Keratinocyte (primary cell): Measurements from ENCODE around the gene UCHL5.
"Not testable (repeated sequence)": the region's sequence is repeated elsewhere in the genome, so short reads cannot be mapped to it uniquely, and the experiment has no call there.

Experiments used
- CTCF ChIP-seq, 3 experiments: IDR thresholded peaks in 1 of 3; conservative IDR thresholded peaks in 1 of 3; optimal IDR thresholded peaks in 1 of 3; 2 replicates in 2 of 3; 3 replicates in 1 of 3; pipeline versions ENCODE3 to v1.5.1; 2011; ENCODE audit warnings: low read length in 3 of 3, mild to moderate bottlenecking in 3 of 3, moderate library complexity in 2 of 3, control low read depth in 1 of 3, inconsistent platforms in 1 of 3; ENCODE audit not compliant: insufficient read depth in 2 of 3; ENCODE audit errors: extremely low read depth in 1 of 3
- EZH2 ChIP-seq: IDR thresholded peaks from one replicate; pipeline ENCODE4 v1.6.1; 2012; ENCODE audit warnings: inconsistent platforms, mild to moderate bottlenecking, low read length, moderate library complexity

GRCh38 chr1:193032643-193033427 lies 26.3 kb downstream of the UCHL5 start:
- not testable (repeated sequence) for TF ChIP-seq EZH2; CTCF (optimal IDR thresholded peaks at IDR 0.05 in 1 of 3, IDR thresholded peaks at IDR 0.05 in 1 of 3, conservative IDR thresholded peaks at IDR 0.05 in 1 of 3; ENCODE audit: extremely low read depth in 1 of 3, insufficient read depth in 2 of 3, low read length in 3 of 3)
